NOMO-1 (cell line): ENCODE results near the gene SLC1A5.
"Not testable (repeated sequence)": the region's sequence is repeated elsewhere in the genome, so short reads cannot be mapped to it uniquely, and the experiment has no call there.

ENCODE experiments used
- DNase-seq, 2 experiments: peaks; one replicate each; lab custom pipeline; 2025; ENCODE audit not compliant: unreplicated experiment in 2 of 2; lab: John Stamatoyannopoulos, UW

The SLC1A5 gene

DNA sequence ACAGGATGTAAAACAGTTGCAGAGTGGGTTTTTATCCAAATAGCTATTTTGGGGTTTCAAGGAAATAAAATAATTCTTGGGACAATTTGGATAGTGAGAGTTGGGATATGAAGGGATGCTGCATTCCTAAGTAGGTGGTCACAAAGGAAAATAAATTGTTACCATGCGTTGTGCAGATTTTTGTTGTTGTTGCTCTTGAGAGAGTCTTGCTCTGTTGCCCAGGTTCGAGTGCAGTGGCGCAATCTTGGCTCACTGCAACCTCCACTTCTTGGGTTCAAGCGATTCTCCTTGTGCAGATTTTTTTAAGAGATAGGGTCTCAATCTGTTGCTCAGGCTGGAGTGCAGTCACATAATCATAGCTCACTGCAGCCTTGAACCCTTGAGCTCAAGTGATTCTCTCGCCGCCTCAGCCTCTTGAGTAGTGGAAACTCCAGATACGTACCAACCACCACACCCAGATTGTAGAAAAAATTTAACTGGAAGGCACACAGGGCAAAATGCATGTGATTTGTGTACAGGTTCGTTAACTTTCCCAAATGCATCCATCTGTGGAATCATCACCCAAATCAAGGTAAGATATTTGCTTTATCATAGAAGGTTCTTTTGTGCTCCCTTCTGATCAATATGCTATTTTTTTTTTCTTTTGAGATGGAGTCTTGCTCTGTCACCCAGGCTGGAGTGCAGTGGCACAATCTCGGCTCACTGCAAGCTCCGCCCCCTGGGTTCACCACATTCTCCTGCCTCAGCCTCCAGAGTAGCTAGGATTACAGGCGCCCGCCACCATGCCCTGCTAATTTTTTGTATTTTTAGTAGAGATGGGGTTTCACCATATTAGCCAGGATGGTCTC lies 16.0 kb downstream of the SLC1A5 start:
- no peak for DNase-seq

DNA sequence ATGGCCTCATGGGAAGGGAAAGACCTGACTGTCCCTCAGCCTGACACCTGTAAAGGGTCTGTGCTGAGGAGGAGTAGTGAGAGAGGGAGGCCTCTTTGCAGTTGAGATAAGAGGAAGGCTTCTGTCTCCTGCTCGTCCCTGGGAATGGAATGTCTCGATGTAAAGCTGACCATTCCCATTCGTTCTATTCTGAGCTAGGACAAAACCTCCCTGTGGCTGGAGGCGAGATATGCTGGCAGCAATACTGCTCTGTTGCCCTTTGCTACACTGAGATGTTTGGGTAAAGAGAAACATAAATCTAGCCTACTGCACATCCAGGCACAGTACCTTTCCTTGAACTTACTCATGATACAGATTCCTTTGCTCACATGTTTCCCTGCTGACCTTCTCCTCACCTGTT lies 19.6 kb downstream of the SLC1A5 start:
- not testable (repeated sequence) for DNase-seq

DNA sequence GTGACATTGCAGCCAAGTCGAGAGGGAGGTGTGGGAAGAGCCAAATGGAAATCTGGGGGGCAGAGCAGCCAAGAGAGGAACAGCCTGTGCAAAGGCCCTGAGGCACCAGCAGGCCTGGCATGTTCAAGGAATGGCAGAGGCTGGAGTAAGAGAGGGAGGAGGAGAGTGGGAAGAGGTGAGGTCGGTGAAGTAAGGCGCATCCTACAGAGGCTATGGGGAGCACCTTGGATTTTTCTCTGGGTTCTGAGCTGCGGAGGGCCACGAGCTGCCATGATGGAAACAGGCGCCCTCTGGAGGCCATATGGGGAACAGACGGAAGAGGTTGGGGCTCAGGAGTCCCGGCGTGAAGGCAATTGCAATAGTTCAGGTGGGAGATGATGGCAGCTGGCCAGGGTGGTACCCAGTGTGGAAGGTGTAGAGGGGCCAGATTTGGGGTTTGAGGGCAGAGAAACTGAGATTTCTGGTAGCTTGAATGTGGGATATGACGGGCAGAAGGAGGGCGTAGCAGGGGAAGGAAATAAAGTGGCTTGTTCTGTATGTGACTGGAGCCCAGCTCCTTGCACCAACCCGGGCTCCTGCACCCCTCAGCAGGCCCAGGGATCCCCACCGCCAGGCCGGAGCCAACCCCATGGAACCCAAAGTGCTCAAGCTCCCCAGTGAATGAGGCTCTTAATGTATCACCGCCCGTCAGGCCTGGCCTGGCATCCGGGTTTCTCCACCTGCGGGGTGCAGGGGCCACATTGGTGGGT lies 21.7 kb downstream of the SLC1A5 start:
- peak; percentile 28 to 51 for DNase-seq

DNA sequence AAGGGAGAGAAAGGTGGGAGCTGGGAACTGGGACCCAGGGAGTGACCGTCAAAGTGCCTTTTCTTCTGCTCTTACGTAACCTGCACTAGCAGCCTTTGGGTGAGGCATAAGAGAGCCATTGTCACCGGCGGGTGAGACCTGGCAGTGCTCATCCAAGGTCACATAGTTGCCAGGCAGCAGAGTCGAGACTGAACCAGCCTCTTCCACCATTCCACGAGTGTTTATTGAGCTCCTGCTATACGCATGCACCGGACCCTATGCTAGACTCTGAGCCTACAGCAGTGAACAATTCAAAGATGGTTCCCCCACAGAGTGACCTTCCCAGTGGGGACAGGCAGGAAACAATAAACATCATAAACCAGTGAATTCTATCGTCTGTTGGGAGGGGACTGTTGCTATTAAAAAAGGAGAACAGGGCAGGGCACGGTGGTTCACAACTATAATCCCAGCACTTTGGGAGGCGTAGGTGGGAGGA lies 23.5 kb downstream of the SLC1A5 start:
- DNase-seq = no peak

DNA sequence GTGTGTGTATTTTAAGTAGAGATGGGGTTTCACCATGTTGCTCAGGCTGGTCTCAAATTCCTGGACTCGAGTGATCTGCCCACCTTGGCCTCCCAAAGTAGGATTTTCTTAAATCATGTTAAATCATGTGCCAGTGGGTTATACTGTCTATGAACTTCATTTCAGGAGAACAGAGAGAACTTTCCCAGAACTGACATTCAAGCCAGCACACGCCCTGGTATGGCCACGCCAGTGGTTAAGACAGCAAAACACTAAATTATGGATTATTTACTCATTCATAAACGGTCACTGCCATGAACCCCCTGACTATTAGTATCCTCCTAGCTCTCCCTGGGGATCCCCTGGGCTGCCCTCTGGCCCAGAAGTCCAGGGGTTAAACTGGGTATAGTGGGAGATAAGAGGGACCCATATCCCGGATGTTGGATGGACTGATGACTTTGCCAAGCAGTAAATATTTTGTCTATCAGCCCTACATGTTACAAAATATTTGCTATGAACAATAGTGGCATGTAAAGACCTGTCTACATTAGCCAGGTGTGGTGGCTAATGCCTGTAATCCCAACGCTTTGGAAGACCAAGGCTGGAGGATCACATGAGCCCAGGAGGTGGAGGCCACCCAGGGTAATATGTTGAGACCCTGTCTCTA lies 26.0 kb downstream of the SLC1A5 start:
- DNase-seq = no peak

DNA sequence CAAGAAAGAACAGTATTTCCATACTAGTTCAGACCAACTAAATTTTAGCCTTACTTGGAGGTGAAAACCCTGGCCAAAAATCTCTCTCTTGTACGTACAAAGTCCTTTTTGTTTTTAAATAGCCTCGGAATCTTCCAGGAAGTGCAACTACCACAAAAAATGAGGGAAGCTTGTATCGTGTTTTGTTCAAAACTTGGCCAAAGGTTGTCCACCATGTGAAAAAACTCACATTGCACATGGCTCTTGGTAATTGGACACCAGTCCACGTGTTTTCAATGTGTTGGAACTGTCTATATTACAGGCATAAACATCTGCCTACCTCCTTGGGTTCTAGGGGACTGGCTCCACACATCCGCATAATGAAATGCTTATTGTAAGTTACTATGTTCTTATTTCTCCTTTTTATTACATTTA lies 27.0 kb downstream of the SLC1A5 start:
- no peak for DNase-seq

DNA sequence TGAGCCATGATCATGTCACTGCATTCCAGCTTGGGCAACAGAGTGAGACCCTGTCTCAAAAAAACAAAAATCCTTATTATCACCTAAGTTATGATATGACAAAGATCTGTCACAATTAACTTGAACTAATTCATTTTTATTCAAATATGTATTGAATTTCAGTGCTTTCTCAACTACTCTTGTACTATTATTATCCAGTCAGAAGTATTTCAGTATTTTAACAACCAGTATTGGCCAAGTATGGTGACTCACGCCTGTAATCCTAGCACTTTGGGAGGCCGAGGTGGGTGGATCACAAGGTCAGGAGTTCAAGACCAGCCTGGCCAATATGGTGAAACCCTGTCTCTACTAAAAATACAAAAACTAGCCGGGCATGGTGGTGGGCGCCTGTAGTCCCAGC lies 27.5 kb downstream of the SLC1A5 start:
- DNase-seq = not testable (repeated sequence)

DNA sequence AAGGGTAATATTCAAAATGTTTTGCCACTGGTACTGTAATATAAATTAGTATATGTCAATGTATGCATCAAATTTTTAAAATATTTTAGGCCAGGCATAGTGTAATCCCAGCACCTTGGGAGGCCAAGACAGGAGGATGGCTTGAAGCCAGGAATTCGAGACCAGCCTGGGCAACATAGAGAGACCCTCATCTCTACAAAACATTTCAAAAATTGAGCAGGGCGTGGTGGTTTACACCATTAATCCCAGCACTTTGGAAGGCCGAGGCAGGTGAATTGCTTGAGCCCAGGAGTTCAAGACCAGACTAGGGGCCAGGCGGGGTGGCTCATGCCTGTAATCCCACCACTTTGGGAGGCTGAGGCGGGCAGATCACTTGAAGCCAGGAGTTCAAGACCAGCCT lies 28.0 kb downstream of the SLC1A5 start:
- DNase-seq = no peak

DNA sequence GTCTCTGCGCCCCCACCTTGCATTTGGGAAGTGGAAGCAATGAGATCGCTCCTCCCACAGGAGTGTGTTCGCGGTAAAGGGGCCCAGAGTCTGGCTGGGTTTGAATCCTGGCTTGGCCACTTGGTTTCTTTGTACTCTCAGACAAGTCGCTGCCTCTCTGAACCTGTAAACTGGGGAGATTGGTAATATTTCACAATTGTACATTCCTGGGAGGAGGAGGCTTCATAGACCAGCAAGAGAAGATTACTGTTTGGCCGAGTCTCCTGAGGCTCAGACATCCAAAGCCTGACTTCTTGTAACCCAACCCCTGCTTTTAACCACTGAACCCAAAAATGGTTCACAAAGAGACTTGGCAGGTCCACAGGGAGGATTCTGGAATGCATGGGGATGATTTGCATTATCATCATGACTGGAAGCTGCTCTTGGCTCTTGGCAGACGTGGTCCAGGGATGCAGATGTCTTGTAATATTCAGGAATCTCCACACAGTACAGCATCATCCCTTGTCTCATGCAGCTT lies 28.5 kb downstream of the SLC1A5 start:
- DNase-seq = no peak

DNA sequence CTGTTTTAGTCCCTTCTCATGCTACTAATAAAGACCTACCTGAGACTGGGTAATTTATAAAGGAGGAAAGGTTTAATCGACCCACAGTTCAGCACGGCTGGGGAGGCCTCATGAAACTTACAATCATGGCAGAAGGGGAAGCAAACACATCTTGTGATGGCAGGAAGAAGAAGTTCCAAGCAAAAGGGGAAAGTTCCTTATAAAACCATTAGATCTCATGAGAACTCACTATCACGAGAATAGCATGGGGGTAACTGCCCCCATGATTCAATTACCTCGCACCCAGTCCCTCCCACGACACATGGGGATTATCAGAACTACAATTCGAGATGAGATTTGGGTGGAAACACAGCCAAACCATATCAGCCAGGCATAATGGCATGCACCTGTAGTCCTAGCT lies 29.2 kb downstream of the SLC1A5 start:
- DNase-seq = no peak

DNA sequence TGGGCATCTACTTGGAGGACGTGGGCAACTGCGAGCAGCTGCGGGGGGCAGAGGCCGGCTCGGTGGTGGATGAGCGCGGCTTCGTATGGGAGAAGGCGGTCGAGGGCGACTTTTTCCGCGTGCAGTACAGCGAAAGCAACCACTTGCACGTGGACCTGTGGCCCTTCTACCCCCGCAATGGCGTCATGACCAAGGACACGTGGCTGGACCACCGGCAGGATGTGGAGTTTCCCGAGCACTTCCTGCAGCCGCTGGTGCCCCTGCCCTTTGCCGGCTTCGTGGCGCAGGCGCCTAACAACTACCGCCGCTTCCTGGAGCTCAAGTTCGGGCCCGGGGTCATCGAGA lies 31.9 kb downstream of the SLC1A5 start:
- no peak for DNase-seq

DNA sequence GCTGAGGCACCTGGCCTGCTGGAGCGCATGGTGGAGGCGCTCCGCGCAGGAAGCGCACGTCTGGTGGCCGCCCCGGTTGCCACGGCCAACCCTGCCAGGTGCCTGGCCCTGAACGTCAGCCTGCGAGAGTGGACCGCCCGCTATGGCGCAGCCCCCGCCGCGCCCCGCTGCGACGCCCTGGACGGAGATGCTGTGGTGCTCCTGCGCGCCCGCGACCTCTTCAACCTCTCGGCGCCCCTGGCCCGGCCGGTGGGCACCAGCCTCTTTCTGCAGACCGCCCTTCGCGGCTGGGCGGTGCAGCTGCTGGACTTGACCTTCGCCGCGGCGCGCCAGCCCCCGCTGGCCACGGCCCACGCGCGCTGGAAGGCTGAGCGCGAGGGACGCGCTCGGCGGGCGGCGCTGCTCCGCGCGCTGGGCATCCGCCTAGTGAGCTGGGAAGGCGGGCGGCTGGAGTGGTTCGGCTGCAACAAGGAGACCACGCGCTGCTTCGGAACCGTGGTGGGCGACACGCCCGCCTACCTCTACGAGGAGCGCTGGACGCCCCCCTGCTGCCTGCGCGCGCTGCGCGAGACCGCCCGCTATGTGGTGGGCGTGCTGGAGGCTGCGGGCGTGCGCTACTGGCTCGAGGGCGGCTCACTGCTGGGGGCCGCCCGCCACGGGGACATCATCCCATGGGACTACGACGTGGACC lies 32.4 kb downstream of the SLC1A5 start:
- DNase-seq = no peak

DNA sequence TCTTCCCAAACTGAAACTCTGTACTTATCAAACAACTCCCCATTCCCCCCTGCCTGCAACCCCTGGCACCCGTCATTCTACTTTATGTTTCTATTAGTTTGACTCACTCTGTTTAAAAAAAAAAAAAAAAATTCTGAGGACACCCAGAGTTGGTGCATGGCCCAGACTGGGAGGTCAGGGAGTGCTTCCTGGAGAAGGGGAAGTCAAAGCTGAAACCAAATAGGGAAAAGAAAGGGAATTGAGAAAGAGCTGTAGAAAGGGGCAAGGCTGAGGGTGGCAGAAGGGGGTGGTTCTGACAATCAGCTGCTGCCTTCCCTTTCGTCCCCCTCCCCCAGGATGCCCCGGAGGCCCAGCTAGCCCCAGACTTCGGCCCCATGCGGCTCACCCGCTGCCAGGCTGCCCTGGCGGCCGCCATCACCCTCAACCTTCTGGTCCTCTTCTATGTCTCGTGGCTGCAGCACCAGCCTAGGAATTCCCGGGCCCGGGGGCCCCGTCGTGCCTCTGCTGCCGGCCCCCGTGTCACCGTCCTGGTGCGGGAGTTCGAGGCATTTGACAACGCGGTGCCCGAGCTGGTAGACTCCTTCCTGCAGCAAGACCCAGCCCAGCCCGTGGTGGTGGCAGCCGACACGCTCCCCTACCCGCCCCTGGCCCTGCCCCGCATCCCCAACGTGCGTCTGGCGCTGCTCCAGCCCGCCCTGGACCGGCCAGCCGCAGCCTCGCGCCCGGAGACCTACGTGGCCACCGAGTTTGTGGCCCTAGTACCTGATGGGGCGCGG lies 33.1 kb downstream of the SLC1A5 start:
- DNase-seq = no peak

DNA sequence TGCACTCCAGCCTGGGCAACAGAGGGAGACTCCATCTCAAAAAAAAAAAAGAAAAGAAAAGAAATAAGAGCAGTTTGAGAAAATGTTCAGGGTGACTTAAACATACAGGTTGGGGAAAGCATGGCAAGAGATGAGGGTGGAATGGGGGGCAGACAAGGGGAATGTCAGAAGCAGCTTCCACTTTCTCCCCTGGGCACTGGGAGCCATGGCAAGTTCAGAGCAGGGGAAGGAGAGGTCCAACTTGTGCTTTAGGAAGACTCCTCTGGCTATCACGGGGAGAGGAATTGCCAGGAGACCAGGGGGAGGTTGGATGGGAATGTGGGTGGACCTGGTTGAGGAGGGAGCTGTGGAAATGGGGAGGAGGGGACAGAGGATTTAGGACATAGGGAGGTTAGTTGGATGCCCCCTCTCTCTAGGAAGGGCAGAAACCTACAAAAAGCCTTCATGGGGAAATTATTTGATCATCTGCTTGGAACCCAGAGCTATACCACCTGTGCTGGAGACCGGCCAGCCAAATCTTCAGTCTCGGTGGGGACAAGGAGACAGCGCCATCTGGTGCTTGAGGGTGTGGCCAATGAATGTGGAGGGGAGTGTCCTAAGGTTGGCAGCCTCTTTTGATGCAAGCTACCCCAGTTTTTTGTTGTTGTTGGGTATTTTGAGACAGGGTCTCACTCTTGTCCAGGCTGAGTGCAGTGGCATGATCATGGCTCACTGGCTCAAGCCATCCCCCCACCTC lies 34.8 kb downstream of the SLC1A5 start:
- peak; percentile 66 to 72 for DNase-seq

DNA sequence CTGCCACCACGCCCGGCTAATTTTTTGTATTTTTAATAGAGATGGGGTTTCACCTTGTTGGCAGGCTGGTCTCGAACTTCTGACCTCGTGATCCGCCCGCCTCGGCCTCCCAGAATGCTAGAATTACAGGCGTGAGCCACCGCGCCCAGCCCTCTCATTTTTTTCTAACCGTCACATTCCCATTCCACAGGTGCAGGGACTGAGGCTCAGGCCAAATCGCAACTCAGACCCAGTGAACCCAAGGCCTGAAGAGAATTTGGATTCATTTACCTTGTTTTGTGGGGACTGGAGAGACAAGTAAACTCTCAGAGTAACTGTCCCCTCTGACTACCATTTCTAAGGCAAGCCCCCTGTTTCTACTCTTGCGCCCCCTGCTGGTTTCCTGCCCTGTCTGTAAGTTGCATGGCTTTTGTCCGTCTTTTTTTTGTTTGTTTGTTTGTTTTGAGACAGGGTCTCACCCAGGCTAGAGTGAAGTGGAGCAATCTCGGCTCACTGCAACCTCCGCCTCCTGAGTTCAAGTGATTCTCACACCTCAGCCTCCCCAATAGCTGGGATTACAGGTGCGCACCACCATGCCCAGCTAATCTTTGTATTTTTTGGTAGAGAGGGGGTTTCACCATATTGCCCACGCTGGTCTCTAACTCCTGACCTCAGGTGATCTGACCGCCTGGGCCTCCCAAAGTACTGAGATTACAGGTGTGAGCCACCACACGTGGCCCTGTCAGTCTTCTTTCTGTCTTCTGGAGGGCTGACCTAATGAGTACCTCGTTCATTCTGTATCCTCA lies 39.9 kb downstream of the SLC1A5 start:
- DNase-seq = peak; percentile 11 to 64

DNA sequence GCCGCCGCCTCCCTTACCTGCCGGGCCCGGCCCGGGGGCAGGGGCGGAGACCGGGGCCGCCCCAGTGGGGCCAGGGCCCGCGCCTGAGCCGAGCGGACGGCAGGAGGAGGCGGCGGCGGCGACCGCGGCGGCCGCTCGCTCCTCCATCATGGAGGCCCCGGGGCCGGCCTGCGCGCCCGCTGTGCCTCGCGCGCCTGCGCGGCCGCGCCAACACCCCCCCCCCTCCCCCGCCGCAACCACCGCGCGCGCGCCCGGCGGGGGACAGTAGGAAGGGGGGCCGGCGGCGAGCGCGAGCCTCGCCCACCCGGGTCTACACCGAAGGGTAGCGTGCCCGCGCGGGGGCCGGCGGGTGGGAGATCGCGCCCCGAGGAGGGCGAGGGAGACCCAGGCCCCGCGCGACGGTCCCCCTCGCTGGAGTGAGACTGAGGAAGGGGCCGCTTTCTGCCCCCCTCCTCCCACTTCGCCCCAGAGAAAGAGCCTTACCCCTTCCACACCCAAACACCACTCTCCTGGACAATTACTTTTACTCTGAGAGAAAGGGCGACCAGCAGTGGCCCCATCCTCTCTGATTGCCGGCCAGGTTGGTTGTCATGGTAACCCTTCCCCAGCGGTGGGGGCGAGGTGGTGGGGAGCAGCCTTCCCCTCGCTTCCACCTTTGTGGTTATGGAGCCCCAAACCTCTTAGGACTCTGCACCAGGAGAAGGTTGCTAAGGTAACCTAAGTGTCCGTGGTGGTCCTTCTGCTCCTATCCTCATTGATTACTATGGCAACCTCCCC lies 41.9 kb downstream of the SLC1A5 start, which contains the start of gene STRN4:
Gene STRN4 (minus strand): TSS at position 170 of the 777 bp plus-strand sequence. CDS start 20 bp downstream, at position 150.
- DNase-seq = peak in 1 of 2 experiments; percentile 29

DNA sequence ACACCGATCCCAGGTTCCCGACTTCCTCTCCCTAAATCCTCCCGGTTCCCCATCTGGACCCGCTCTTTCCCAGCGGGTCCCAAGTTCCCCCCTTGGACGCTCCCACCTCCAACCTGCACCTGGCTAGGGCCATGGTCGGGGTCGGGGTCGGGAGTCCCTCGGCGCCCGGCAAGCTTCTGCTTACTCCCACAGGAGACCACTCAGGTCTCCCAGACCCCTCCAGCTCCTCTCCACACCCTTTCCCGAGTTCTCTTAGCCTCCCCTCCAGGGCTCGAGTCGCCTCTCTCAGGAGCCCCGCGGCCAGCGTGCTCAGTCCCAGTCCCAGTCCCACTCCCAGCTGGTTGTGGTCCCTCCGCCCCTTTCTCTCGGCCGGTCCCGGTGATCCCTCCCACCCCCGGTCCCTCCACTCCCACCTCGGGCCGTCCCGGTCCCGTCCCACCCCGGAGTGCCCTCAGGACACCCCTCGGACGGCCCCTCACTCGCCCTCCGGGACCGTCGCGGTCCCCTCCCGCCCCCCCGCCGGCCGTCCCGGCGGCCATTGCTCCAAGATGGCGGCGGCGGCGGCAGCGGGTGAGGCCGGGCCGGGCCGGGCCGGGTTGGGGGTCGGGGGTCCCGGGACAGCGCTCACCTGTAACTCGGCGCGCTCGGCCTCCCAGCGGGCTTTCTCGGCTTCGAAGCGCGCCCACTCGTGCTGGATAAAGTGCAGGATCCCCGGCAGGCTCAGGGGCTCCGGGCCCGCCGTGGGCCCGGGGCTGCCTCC lies 42.7 kb downstream of the SLC1A5 start, which contains the start of gene FKRP:
Gene FKRP (plus strand): TSS at position 537 of the 760 bp plus-strand sequence. CDS start 9,394 bp downstream, outside the sequence.
- no peak for DNase-seq
